Ovary (tissue), 9 donors: Measurements from ENCODE around the gene IMMP2L. TPM values are rescaled to one million over a fixed set of nuclear protein-coding genes. Genes with fewer than 3 reads are reported as not detected.

ENCODE experiments used
- DNase-seq, 5 donors: peaks; one replicate each; pipeline ENCODE4 v3.0.0-alpha.2; 2019 to 2020
- H3K27ac ChIP-seq, 2 donors: fragments of 200-600 bp; one replicate each; pipeline versions ENCODE4 v1.5.1 to v1.8.0; 2019 to 2022
- H3K27me3 ChIP-seq: fragments of 200-600 bp; one replicate; pipeline ENCODE4 v1.8.0; 2022
- H3K36me3 ChIP-seq: fragments of 200-600 bp; sonication (generic); one replicate; pipeline ENCODE4 v1.5.1; 2019
- H3K4me1 ChIP-seq: one replicate; pipeline ENCODE4 v1.8.1; 2013; ENCODE audit warnings: mild to moderate bottlenecking, moderate library complexity; ENCODE audit not compliant: insufficient read depth
- H3K4me3 ChIP-seq: fragments of 200-600 bp; sonication (generic); one replicate; pipeline ENCODE4 v1.5.1; 2017
- H3K9me3 ChIP-seq, 2 donors: fragments of 200-600 bp in 1 of 2; sonication (generic) in 1 of 2; one replicate each; pipeline versions ENCODE4 v1.5.1 to v1.8.1; 2013 to 2019; ENCODE audit warnings: mild to moderate bottlenecking in 1 of 2, moderate library complexity in 1 of 2
- EP300 ChIP-seq: sonication (generic); formaldehyde crosslinking; IDR thresholded peaks from one replicate; pipeline ENCODE4 v1.6.1; 2017; ENCODE audit warnings: antibody characterized with exemption
- POLR2A ChIP-seq: fragments of 450-650 bp; IDR thresholded peaks from one replicate; pipeline ENCODE4 v1.6.1; 2017; ENCODE audit warnings: antibody characterized with exemption, mild to moderate bottlenecking, moderate library complexity
- WGBS, 3 donors: extraction: QIAGEN DNeasy Blood & Tissue Kit in 1 of 3; methylation state at CpG; one replicate each; pipeline versions ENCODE4 v1.1.5 to v1.1.7; 2013 to 2017; 5-methylcytosine and 5-hydroxymethylcytosine counted together
- intact Hi-C, 4 donors: fragments of 100-400 bp; cut with DNase I; formaldehyde crosslinking; loops; one replicate each; pipeline versions ENCODE4 v1.11.0 to v1.15.1; 2022 to 2023
- polyA plus RNA-seq, 2 donors: library from polyadenylated mRNA; stranded (reverse); fragments of 200-250 nt in 1 of 2; fragments of 350-450 nt in 1 of 2; fragmentation: Illumina TruSeq in 1 of 2; extraction: RNeasy Lipid Tissue Mini Kit (QIAGEN cat#74804) in 1 of 2; gene quantifications; one replicate each; pipeline ENCODE4 v1.2.3, GENCODE V29; 2013 to 2014
- total RNA-seq, 7 donors: library from RNA; depleted of rRNA in 2 of 7; stranded (reverse); fragments of >200 nt in 2 of 7; fragmentation: NEBNext Ultra II Directional in 3 of 7; extraction: Animal tissue kit (Norgen Biotek cat#: 25700) in 3 of 7; gene quantifications; one replicate each; pipeline versions ENCODE4 v1.1.0 to v1.2.4, GENCODE V29; 2016 to 2023
- TF ChIP-seq, protein P1 (sequence below), 3 donors: fragments of 450-650 bp in 2 of 3; fragments of 200-600 bp in 1 of 3; IDR thresholded peaks; one replicate each; pipeline versions ENCODE4 v1.5.1 to v1.8.0; 2016 to 2022; ENCODE audit warnings: antibody characterized with exemption in 3 of 3, mild to moderate bottlenecking in 1 of 3
- donor health status: DM: no; HTN: no; CAD: no; lungs with moderate emphysema.
- donor health status: DM: no; HTN: no; CAD: no.
- donor health status: Bipolar disorder and iron deficiency.
- donor health status: DM: yes; HTN: yes; CAD: no.
- donor health status: DM: no; HTN: no; CAD: no.
- donor health status: DM: yes; HTN: yes; CAD: no.

IMMP2L gene
- total and polyA plus RNA-seq, 9 donors: 19.5 to 36.9 (median 29.9) TPM

DNA sequence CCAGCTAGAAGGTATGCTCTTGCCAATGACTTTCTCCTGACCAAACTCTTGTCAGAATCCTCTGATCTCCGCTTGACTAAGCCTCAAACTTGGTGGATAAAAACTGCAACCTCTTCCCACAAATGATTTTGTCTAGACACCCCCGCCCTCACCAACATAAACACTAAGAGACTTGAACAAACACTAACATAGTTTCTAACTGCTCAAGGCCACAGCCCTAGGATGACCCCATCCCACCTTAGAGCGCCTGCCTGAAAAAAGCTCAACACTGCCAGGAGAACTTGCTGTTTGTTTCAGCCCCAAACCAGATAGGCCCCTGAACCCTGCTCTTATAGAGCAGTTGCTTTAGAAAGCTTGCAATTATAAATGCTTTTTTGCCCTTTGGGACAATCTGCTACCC is 399.6 kb downstream of the IMMP2L start:
- DNase-seq: no peak
- no peaks in the 10 kb centered on the region for H3K9me3 ChIP-seq
- H3K4me1 ChIP-seq: no peaks in the 10 kb centered on the region
- intact Hi-C loops: no loop called here
- H3K4me3 ChIP-seq: no peak overlapping the region
- no peak overlapping the region for H3K27ac ChIP-seq
- H3K27me3 ChIP-seq: no peaks in the 10 kb centered on the region
- TF ChIP-seq POLR2A (no peak), EP300 (no peak)
- TF ChIP-seq, protein P1, sequence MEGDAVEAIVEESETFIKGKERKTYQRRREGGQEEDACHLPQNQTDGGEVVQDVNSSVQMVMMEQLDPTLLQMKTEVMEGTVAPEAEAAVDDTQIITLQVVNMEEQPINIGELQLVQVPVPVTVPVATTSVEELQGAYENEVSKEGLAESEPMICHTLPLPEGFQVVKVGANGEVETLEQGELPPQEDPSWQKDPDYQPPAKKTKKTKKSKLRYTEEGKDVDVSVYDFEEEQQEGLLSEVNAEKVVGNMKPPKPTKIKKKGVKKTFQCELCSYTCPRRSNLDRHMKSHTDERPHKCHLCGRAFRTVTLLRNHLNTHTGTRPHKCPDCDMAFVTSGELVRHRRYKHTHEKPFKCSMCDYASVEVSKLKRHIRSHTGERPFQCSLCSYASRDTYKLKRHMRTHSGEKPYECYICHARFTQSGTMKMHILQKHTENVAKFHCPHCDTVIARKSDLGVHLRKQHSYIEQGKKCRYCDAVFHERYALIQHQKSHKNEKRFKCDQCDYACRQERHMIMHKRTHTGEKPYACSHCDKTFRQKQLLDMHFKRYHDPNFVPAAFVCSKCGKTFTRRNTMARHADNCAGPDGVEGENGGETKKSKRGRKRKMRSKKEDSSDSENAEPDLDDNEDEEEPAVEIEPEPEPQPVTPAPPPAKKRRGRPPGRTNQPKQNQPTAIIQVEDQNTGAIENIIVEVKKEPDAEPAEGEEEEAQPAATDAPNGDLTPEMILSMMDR (IDR thresholded peaks at IDR 0.05): no peak
- WGBS, 3 donors: 79 to 95% (median 84%) methylated on average over 3 of the region's 3 CpGs
- H3K36me3 ChIP-seq: no peaks in the 10 kb centered on the region

DNA sequence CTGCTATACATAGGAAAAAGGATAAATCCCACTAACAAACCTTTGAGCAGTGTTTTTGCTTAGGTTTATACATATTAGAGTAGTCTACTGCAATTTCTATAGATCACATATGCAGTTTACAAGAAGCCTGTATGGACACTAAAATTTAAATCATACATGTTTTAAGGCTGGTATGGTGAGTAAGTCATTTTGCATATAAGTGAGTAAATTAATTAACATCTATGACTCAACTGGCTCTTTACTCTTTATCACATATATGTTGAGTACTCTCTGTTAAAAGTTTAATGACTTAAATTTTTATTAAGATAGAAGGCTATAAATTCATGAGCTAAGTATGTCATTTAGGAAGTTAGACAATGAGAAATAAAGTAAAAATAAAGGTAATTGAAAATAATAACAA is 402.0 kb downstream of the IMMP2L start:
- intact Hi-C loops: no loop called here
- Histone ChIP-seq H3K27ac (no peak overlapping the region), H3K4me1 (no peaks in the 10 kb centered on the region), H3K9me3 (no peaks in the 10 kb centered on the region), H3K4me3 (no peak overlapping the region), H3K27me3 (no peaks in the 10 kb centered on the region), H3K36me3 (no peaks in the 10 kb centered on the region)
- no peak for DNase-seq
- TF ChIP-seq POLR2A: no peak
- TF ChIP-seq EP300: no peak
- TF ChIP-seq, protein P1 (IDR thresholded peaks at IDR 0.05): no peak

- TF ChIP-seq POLR2A: no peak
- TF ChIP-seq, protein P1 (IDR thresholded peaks at IDR 0.05): no peak
- TF ChIP-seq EP300: no peak
- Histone ChIP-seq H3K27me3 (no peaks in the 10 kb centered on the region), H3K9me3 (no peaks in the 10 kb centered on the region), H3K4me1 (no peaks in the 10 kb centered on the region), H3K36me3 (no peaks in the 10 kb centered on the region), H3K4me3 (no peak overlapping the region), H3K27ac (no peak overlapping the region)
- intact Hi-C loops: no loop called here
- DNase-seq: no peak
These were observed 402.9 kb downstream of the IMMP2L start for GRCh38 chr7:111159426-111159825.

DNA sequence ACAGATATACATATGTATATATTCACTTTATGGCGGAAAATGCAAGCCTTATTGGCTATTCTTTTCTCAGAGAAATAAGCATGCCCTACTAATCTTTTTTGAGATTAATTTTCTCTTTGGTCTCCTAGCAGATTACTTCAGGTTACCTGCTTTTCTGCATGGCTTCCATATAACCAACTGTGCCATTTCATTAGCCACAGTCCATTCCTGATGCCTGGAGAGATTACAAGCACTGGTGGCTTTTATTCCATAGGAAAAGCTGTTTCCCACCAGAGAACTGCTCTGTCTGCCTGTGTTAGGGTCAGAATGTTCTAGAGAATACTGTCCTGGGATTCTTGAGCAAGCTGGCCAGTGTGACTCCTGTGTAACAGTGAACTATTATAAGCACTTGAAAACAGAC is 411.6 kb downstream of the IMMP2L start:
- WGBS, 3 donors: 96 to 98% (median 97%) methylated on average over 1 of the region's 1 CpG
- Histone ChIP-seq H3K9me3 (no peaks in the 10 kb centered on the region), H3K4me3 (no peak overlapping the region), H3K36me3 (no peaks in the 10 kb centered on the region), H3K27ac (no peak overlapping the region), H3K4me1 (no peaks in the 10 kb centered on the region), H3K27me3 (no peaks in the 10 kb centered on the region)
- TF ChIP-seq POLR2A: no peak
- TF ChIP-seq, protein P1 (IDR thresholded peaks at IDR 0.05): no peak
- TF ChIP-seq EP300: no peak
- intact Hi-C loops: loop anchor here in 1 of 4 donors (5.0 kb wide), 1 partner anchor 332 kb away; no protein-coding TSS in a partner anchor
- DNase-seq: no peak
